Esophagus squamous epithelium (tissue), 5 donors: ENCODE data around the gene N4BP2L2. TPM values are rescaled to one million over a fixed set of nuclear protein-coding genes. Genes with fewer than 3 reads are reported as not detected.
A peak's percentile ranks its signal among the peaks of the same experiment; 100 is the strongest.

Experiments
- DNase-seq: peaks from one replicate; lab custom pipeline; 2025; lab: John Stamatoyannopoulos, UW
- H3K27ac ChIP-seq, 4 donors: fragments of 200-600 bp; sonication (generic); one replicate each; pipeline ENCODE4 v1.5.1; 2016 to 2019; ENCODE audit warnings: mild to moderate bottlenecking in 1 of 4
- H3K27me3 ChIP-seq, 4 donors: fragments of 200-600 bp; sonication (generic); 1 replicate in 3 of 4; 2 replicates in 1 of 4; pipeline versions ENCODE4 v1.5.1 to v1.6.0; 2017 to 2021; ENCODE audit warnings: antibody characterized with exemption in 1 of 4
- H3K36me3 ChIP-seq, 3 donors: fragments of 200-600 bp; sonication (generic); one replicate each; pipeline ENCODE4 v1.5.1; 2016 to 2019
- H3K4me1 ChIP-seq, 3 donors: fragments of 200-600 bp; sonication (generic); one replicate each; pipeline ENCODE4 v1.5.1; 2017 to 2019
- H3K4me3 ChIP-seq, 4 donors: fragments of 200-600 bp; sonication (generic); 1 replicate in 3 of 4; 2 replicates in 1 of 4; pipeline ENCODE4 v1.5.1; 2016 to 2019; ENCODE audit warnings: mild to moderate bottlenecking in 2 of 4, moderate library complexity in 1 of 4
- H3K9me3 ChIP-seq, 3 donors: fragments of 200-600 bp; sonication (generic); one replicate each; pipeline ENCODE4 v1.5.1; 2016 to 2019
- CTCF ChIP-seq, 6 experiments: fragments of 450-650 bp in 4 of 6; fragments of 200-600 bp in 2 of 6; sonication (generic) in 2 of 6; IDR thresholded peaks; one replicate each; pipeline ENCODE4 v1.5.1; 2016 to 2019; ENCODE audit warnings: antibody characterized with exemption in 6 of 6, mild to moderate bottlenecking in 4 of 6, moderate library complexity in 4 of 6
- POLR2A ChIP-seq, 4 donors: fragments of 450-650 bp; IDR thresholded peaks; one replicate each; pipeline ENCODE4 v1.6.1; 2017; ENCODE audit warnings: antibody characterized with exemption in 4 of 4, mild to moderate bottlenecking in 4 of 4, moderate library complexity in 3 of 4
- WGBS, 2 donors: methylation state at CpG; one replicate each; pipeline ENCODE4 v1.1.5; 2018; 5-methylcytosine and 5-hydroxymethylcytosine counted together
- intact Hi-C: fragments of 100-400 bp; cut with DNase I; formaldehyde crosslinking; loops from one replicate; pipeline ENCODE4 v1.15.0; 2022
- total RNA-seq, 4 donors: library from RNA; depleted of rRNA; stranded (reverse); fragments of >200 nt; gene quantifications; one replicate each; pipeline ENCODE4 v1.1.0, GENCODE V29; 2016
- donor health status: DM: yes; HTN: yes; CAD: no.

The N4BP2L2 gene
- total RNA-seq, 4 donors from 2014 or later = 32.8 to 136 (median 50.3) TPM

- H3K4me3 ChIP-seq = peak overlapping the region; percentile 71 to 90 (median 88)
- TF ChIP-seq POLR2A (IDR thresholded peaks at IDR 0.05) = no peak
- no peak for TF ChIP-seq CTCF (IDR thresholded peaks at IDR 0.05)
- H3K27ac ChIP-seq = peak overlapping the region; percentile 88 to 95 (median 92)
- intact Hi-C loops = no loop called here
- H3K36me3 ChIP-seq = no peaks in the 10 kb centered on the region
- H3K27me3 ChIP-seq = no peaks in the 10 kb centered on the region
- H3K9me3 ChIP-seq = no peaks in the 10 kb centered on the region
- H3K4me1 ChIP-seq = peaks cover 3 to 39% (median 17%) of the 10 kb centered on the region in 3 donors
- DNase-seq = no peak
- whole genome bisulfite sequencing, 2 donors = 31 to 38% methylated on average over 4 to 9 of the region's 9 CpGs
Measured at GRCh38 chr13:32428581-32429432, 109.8 kb downstream of the N4BP2L2 start.

- Histone ChIP-seq H3K36me3 (no peaks in the 10 kb centered on the region), H3K4me1 (peaks cover 3 to 39% (median 17%) of the 10 kb centered on the region in 3 donors), H3K4me3 (peak within 1 kb of the TSS; percentile 71 to 90 (median 88)), H3K27me3 (no peaks in the 10 kb centered on the region), H3K9me3 (no peaks in the 10 kb centered on the region), H3K27ac (peak within 1 kb of the TSS; percentile 88 to 95 (median 92))
- 0% methylated on average over 11 to 18 of the region's 40 CpGs for WGBS, 2 donors
- TF ChIP-seq CTCF (IDR thresholded peaks at IDR 0.05) (no peak), POLR2A (IDR thresholded peaks at IDR 0.05) (peak in 2 of 4 donors; percentile 91 to 92)
- intact Hi-C loops = no loop called here
- DNase-seq = peak; percentile 45
Measured at GRCh38 chr13:32427852-32428580, 110.6 kb downstream of the N4BP2L2 start, which contains the start of gene N4BP2L1. N4BP2L1 (minus strand) TSS chr13:32428130; CDS start chr13:32428082, 48 bp downstream.

- Histone ChIP-seq H3K27ac (peak overlapping the region; percentile 88 to 95 (median 92)), H3K27me3 (no peaks in the 10 kb centered on the region), H3K36me3 (no peaks in the 10 kb centered on the region), H3K4me1 (peaks cover 3 to 39% (median 17%) of the 10 kb centered on the region in 3 donors), H3K9me3 (no peaks in the 10 kb centered on the region), H3K4me3 (peak overlapping the region; percentile 71 to 90 (median 88))
- TF ChIP-seq POLR2A (IDR thresholded peaks at IDR 0.05) (no peak), CTCF (IDR thresholded peaks at IDR 0.05) (no peak)
- no peak for DNase-seq
- intact Hi-C loops = no loop called here
- 1 to 4% methylated on average over 9 to 21 of the region's 90 CpGs for WGBS, 2 donors
Measured at GRCh38 chr13:32426990-32427851, 111.4 kb downstream of the N4BP2L2 start.

- DNase-seq = no peak
- peak overlapping the region; percentile 71 to 90 (median 88) for H3K4me3 ChIP-seq
- H3K9me3 ChIP-seq = no peaks in the 10 kb centered on the region
- peak overlapping the region; percentile 88 to 95 (median 92) for H3K27ac ChIP-seq
- H3K27me3 ChIP-seq = no peaks in the 10 kb centered on the region
- H3K4me1 ChIP-seq = peaks cover 3 to 39% (median 17%) of the 10 kb centered on the region in 3 donors
- WGBS, 2 donors = 35% methylated on average over 19 of the region's 19 CpGs
- intact Hi-C loops = no loop called here
- H3K36me3 ChIP-seq = no peaks in the 10 kb centered on the region
- TF ChIP-seq CTCF (IDR thresholded peaks at IDR 0.05) = no peak
- peak in 1 of 4 donors; percentile 16 for TF ChIP-seq POLR2A (IDR thresholded peaks at IDR 0.05)
Measured at GRCh38 chr13:32426191-32426989, 112.2 kb downstream of the N4BP2L2 start.
